Measurements from ENCODE around the gene HOXA3.

HOXA3 gene

DNA sequence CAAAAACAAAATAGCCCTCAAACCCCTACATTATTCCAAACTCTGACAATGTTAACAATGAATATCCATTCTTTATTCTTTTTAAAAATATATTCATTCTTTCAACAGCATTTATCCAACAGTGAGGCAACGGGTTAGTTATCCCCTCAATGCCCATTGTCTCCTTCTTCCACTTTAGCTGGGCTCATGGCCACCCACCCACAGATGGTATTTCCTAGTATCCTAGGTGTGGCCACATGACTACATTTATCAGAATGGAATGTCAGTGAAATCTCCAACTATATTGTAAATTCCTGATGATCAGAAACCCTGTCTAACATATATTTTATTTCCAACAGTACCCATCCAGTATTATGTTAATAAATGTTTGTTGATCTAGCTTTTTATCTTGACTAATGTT is 70.2 kb downstream of the HOXA3 start:
- DNase-seq: no peak

- no peak for DNase-seq
These were observed 71.4 kb downstream of the HOXA3 start for GRCh38 chr7:27080844-27081436.

GRCh38 chr7:27079234-27079975 is 73.0 kb downstream of the HOXA3 start:
- no peak for DNase-seq

- no peak for DNase-seq
These were observed 73.7 kb downstream of the HOXA3 start for GRCh38 chr7:27078616-27079233.

DNA sequence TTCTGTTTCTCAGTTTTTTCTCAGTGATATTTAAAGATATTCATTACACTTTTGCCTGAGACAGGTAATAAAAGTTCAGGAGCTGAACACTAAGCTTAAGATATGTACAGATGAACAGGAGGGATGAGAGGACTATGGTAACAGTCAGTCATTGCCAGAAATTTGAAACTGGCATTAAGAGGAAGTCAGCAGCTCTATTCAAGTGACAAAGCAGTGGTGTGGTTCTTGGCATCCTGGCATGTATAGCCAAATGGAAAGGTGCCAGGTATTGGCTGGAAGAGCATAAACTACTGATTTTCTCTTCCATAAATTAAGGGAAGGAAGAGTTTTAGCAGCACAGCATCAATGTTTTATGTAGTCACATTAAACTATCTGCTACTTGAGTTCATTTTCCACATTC is 79.3 kb downstream of the HOXA3 start:
- no peak for DNase-seq

GRCh38 chr7:27071622-27072390 is 80.6 kb downstream of the HOXA3 start:
- DNase-seq: no peak

DNA sequence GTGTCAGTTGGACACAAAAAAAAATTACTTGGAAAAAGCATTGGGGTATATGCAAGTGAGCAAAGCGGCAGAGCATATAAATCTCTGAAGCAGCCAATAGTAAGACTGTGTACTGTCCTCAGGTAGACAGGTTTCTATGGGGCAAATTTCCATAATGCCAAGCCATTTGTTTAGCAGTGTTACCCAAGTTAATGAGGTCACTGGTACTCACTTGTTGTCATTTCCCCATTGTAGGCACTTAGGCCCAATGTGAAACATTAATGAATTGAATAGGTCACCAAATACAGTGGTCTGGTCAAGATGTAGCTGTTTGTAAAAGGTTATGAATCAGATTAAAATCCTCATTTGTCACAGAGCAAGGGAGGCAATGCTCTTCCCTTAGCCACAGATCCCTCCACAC is 84.1 kb downstream of the HOXA3 start:
- DNase-seq: no peak

DNA sequence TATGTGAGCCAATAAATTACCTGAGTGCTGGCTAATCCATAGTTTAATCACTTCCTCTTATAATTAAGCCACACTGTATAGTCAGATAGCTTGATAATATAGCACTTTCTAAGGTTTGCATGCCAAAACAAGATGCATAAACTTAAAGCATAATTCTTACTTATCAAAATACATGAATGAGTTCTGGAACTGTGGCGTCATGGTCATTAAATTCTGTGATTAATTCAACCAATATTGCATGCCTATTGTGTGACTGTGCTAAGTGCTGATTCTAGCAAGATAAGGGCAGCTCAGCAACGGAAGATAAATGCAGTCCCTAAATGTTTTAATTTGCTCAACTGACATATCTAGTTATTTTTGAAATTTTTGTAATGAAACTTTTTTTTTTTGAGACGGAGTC is 86.2 kb downstream of the HOXA3 start:
- no peak for DNase-seq

GRCh38 chr7:27065709-27066108 is 86.7 kb downstream of the HOXA3 start:
- DNase-seq: no peak

GRCh38 chr7:27064661-27065060 is 87.7 kb downstream of the HOXA3 start:
- no peak for DNase-seq

DNA sequence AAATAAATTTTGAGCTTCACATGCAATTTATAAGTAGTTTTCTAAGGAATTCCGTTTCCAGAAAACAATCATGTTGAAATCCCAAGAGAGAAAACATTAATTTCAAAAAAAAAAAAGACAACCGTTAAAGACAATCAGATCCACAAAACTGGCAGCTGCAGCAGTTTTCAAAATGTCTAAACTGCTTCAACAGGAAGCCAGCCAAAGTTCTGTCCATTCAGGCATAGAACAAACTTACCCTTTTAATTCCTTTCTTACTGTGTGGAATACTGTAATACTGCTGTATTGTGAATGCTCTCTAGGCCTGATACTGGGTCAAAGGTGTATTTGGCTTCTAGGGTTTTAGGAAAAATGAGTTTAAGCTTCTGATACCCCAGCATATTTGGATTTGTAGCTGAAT is 88.2 kb downstream of the HOXA3 start:
- no peak for DNase-seq

GRCh38 chr7:27062946-27063345 is 89.4 kb downstream of the HOXA3 start:
- no peak for DNase-seq

Data from activated CD4-positive, alpha-beta T cell treated with anti-CD3 and anti-CD28 coated beads, Interleukin-2, amount 50 U/mL, for 16 hours (primary cell).